ENCODE measurements around the gene NBPF1. TPM values are rescaled to one million over a fixed set of nuclear protein-coding genes. Genes with fewer than 3 reads are reported as not detected.

Gene NBPF1
- total and polyA plus RNA-seq, 9 of the 15 experiments (the other 6 are each of a cell fraction or from before 2014, with no cell fraction given), result 5.2 to 42.6 (median 24.1) TPM

GRCh38 chr1:16617114-16617631, 3.8 kb upstream of the NBPF1 start:
- Histone ChIP-seq H4K20me1 (replicated peaks; ENCODE audit: control insufficient read depth, insufficient read depth, low read length) (peaks cover 19% of the 10 kb centered on the region), H3K27me3 (ENCODE audit: control insufficient read depth in 2 of 2, insufficient read depth in 2 of 2, low read length in 2 of 2) (no peaks in the 10 kb centered on the region), H3K36me3 (ENCODE audit: control insufficient read depth, insufficient read depth, low read length) (peaks cover 40% of the 10 kb centered on the region; the same call in 2 of the 3 replicates), H3K9ac (ENCODE audit: insufficient read depth in 1 of 2, low read depth in 2 of 2, low read length in 2 of 2) (peak overlapping the region in 1 of 2 experiments; percentile 2; a peak in 1 of 4 replicates), H3K4me1 (replicated peaks in 1 of 2; ENCODE audit: control insufficient read depth in 2 of 2, insufficient read depth in 2 of 2, low read length in 2 of 2) (peaks cover 25 to 51% of the 10 kb centered on the region in 2 experiments), H3K9me1 (ENCODE audit: control insufficient read depth, insufficient read depth, low read length) (peaks cover 5% of the 10 kb centered on the region), H3K27ac (ENCODE audit: extremely low read depth, low read depth, low read length) (no peak overlapping the region), H3K9me3 (replicated peaks; ENCODE audit: control insufficient read depth, insufficient read depth, low read depth, low read length) (no peaks in the 10 kb centered on the region), H3K4me2 (ENCODE audit: insufficient read depth, low read length) (no peak overlapping the region), H3K4me3 (no peak overlapping the region), H2AFZ (ENCODE audit: low read depth, low read length) (no peak overlapping the region), H3K79me2 (ENCODE audit: control insufficient read depth, insufficient read depth, low read length) (peaks cover 6% of the 10 kb centered on the region; the same call in 2 of the 3 replicates)
- ChIA-PET CTCF (ENCODE audit: low intra/inter-chr PET ratio) (interaction anchor here (0.6 to 2.5 kb wide), 3 partner anchors 334 to 530 kb away, joined by 3 to 18 read pairs (median 8); no protein-coding TSS in a partner anchor), POLR2A (interaction anchor here (0.7 to 3.7 kb wide), 9 partner anchors 8 to 1311 kb away, joined by 3 to 23 read pairs (median 8); no protein-coding TSS in a partner anchor)
- FAIRE-seq, result no peak
- in situ Hi-C loops (cut with MboI), result loop anchor here (25.0 kb wide), 2 partner anchors 105 to 295 kb away; partner anchors contain the start of genes CROCC and RNU1-1
- WGBS (ENCODE audit: insufficient coverage, low coverage, missing lambda C conversion rate), result 85% methylated on average over 20 of the region's 20 CpGs
- no TSS peak for BruUV-seq (replicated peaks)
- intact Hi-C loops (cut with micrococcal nuclease), result no loop called here
- no peak for ATAC-seq
- peak in 3 of 4 experiments; percentile 56 to 57 (median 57) for DNase-seq (ENCODE audit: extremely low read depth in 1 of 4, low spot score in 3 of 4)
- peak; percentile 43; the same call in 1 of the 2 replicates for TF ChIP-seq NR4A1 (CRISPR knock-in tag; IDR thresholded peaks at IDR 0.05)
- TF ChIP-seq NR4A1 (tag; IDR thresholded peaks at IDR 0.05), result no peak
- 0 out of 2 replicates have a peak, but pooled peaks have one; percentile 16 for TF ChIP-seq KLF13 (tag; IDR thresholded peaks at IDR 0.05; ENCODE audit: borderline replicate concordance, low read depth)
- TF ChIP-seq E2F1 (CRISPR knock-in tag; IDR thresholded peaks at IDR 0.05), result peak; percentile 68; the same call in 1 of the 2 replicates
- TF ChIP-seq ZNF778 (CRISPR knock-in tag; IDR thresholded peaks at IDR 0.05), result no peak
- TF ChIP-seq THAP12 (CRISPR knock-in tag; IDR thresholded peaks at IDR 0.05), result peak; percentile 88
- no peak for TF ChIP-seq NR3C1 (CRISPR knock-in tag; IDR thresholded peaks at IDR 0.05)
- no peak for TF ChIP-seq CREM (IDR thresholded peaks at IDR 0.05; ENCODE audit: low read depth)
- no peak for TF ChIP-seq ZNF224 (CRISPR knock-in tag; IDR thresholded peaks at IDR 0.05)
- no peak for TF ChIP-seq PATZ1 (CRISPR knock-in tag; IDR thresholded peaks at IDR 0.05; ENCODE audit: borderline replicate concordance)
- TF ChIP-seq MEF2A (IDR thresholded peaks at IDR 0.05; ENCODE audit: control insufficient read depth, low read depth, low read length), result no peak
- no peak for TF ChIP-seq PRDM10 (IDR thresholded peaks at IDR 0.05; ENCODE audit: partially characterized antibody)
